GM12878 (cell line): ENCODE data around the gene KDM6B. TPM values are rescaled to one million over a fixed set of nuclear protein-coding genes. Genes with fewer than 3 reads are reported as not detected.

Source experiments
- ATAC-seq: fragments of 200-7000 bp; cut with Tn5 transposase; 3 replicates; pipeline ENCODE4 v1.9.1; 2020; ENCODE audit warnings: mild to moderate bottlenecking, moderate library complexity
- BruUV-seq: library from RNA; stranded (reverse); fragments of 400-500 nt; replicated peaks from 2 replicates; lab custom pipeline; 2021; lab: Mats Ljungman, UMichigan
- CTCF ChIA-PET: fragments of 300-600 bp; sonication (Branson Sonifier 250); formaldehyde crosslinking; extraction: SDS; loops from one replicate; lab custom pipeline; 2021; ENCODE audit warnings: inconsistent platforms; lab: Yijun Ruan, JAX
- POLR2A ChIA-PET: fragments of 350-600 bp; formaldehyde crosslinking; extraction: SDS; loops from one replicate; lab custom pipeline; 2021; ENCODE audit warnings: inconsistent platforms; lab: Charles Lee
- RAD21 ChIA-PET: fragments of 300-600 bp; sonication (Branson Sonifier 250); formaldehyde crosslinking; loops from one replicate; lab custom pipeline; 2023; ENCODE audit warnings: antibody characterized with exemption; ENCODE audit not compliant: unreplicated experiment; lab: Charles Lee
- SMC1A ChIA-PET: fragments of 300-600 bp; sonication (Branson Sonifier 250); formaldehyde crosslinking; loops from one replicate; lab custom pipeline; 2023; ENCODE audit not compliant: unreplicated experiment, uncharacterized antibody; lab: Charles Lee
- DNase-seq: peaks from one replicate; pipeline ENCODE4 v3.0.0-alpha.2; 2011; ENCODE audit warnings: low read depth, low spot score
- FAIRE-seq: peaks from 3 replicates; lab custom pipeline; 2011; peaks lifted over from hg19 to GRCh38; lab: Jason Lieb, UNC
- H2AFZ ChIP-seq: 2 replicates; pipeline ENCODE4 v1.6.0; 2011; ENCODE audit warnings: low read depth, low read length, control low read depth; ENCODE audit not compliant: control insufficient read depth
- H3K27ac ChIP-seq: 2 replicates; pipeline ENCODE4 v1.5.1; 2011; ENCODE audit warnings: control low read depth; ENCODE audit not compliant: control insufficient read depth, insufficient read depth
- H3K27me3 ChIP-seq, 2 experiments: replicated peaks in 1 of 2; 2 replicates each; pipeline versions ENCODE4 v1.6.0 to v1.6.1; 2011; ENCODE audit warnings: low read length in 1 of 2; ENCODE audit not compliant: control insufficient read depth in 2 of 2, insufficient read depth in 2 of 2
- H3K36me3 ChIP-seq, 2 experiments: 2 replicates each; pipeline ENCODE4 v1.5.1; 2011; ENCODE audit warnings: low read length in 1 of 2; ENCODE audit not compliant: control insufficient read depth in 2 of 2, insufficient read depth in 2 of 2
- H3K4me1 ChIP-seq: 2 replicates; pipeline ENCODE4 v1.6.1; 2011; ENCODE audit warnings: mild to moderate bottlenecking, low read length, moderate library complexity, mixed read lengths; ENCODE audit not compliant: control insufficient read depth, insufficient read depth
- H3K4me2 ChIP-seq: 2 replicates; pipeline ENCODE4 v1.6.0; 2011; ENCODE audit warnings: control low read depth; ENCODE audit not compliant: control insufficient read depth, insufficient read depth
- H3K4me3 ChIP-seq: fragments of 200-600 bp; sonication (generic); 2 replicates; pipeline ENCODE4 v1.5.1; 2016
- H3K79me2 ChIP-seq: 2 replicates; pipeline ENCODE4 v1.6.0; 2011; ENCODE audit warnings: low read length; ENCODE audit not compliant: control insufficient read depth, insufficient read depth
- H3K9ac ChIP-seq: 2 replicates; pipeline ENCODE4 v1.8.0; 2011; ENCODE audit warnings: low read length, control low read depth, mixed read lengths; ENCODE audit not compliant: control insufficient read depth, insufficient read depth
- H3K9me3 ChIP-seq: replicated peaks from 3 replicates; pipeline ENCODE4 v1.5.1; 2011; ENCODE audit warnings: mild to moderate bottlenecking, low read length; ENCODE audit not compliant: control insufficient read depth, insufficient read depth
- H4K20me1 ChIP-seq: 2 replicates; pipeline ENCODE4 v1.6.0; 2011; ENCODE audit not compliant: control insufficient read depth, insufficient read depth
- CHD4 ChIP-seq: fragments of 200-600 bp; sonication (generic); IDR thresholded peaks from 2 replicates; pipeline ENCODE4 v1.6.1; 2016; ENCODE audit warnings: mild to moderate bottlenecking
- DPF2 ChIP-seq: fragments of 450-650 bp; IDR thresholded peaks from 2 replicates; pipeline ENCODE4 v1.6.1; 2017; ENCODE audit warnings: mild to moderate bottlenecking
- HDAC2 ChIP-seq: fragments of 200-600 bp; sonication (generic); IDR thresholded peaks from 2 replicates; pipeline ENCODE4 v1.6.1; 2017
- MEF2A ChIP-seq: IDR thresholded peaks from 2 replicates; pipeline ENCODE4 v1.6.1; 2011; ENCODE audit warnings: low read depth, mild to moderate bottlenecking, low read length, moderate library complexity; ENCODE audit not compliant: insufficient read depth
- PAX5 ChIP-seq: IDR thresholded peaks from 2 replicates; pipeline ENCODE4 v1.6.1; 2011; ENCODE audit warnings: low read depth, low read length, borderline replicate concordance
- SMAD5 ChIP-seq: IDR thresholded peaks from 2 replicates; pipeline ENCODE4 v1.6.1; 2016; ENCODE audit warnings: antibody characterized with exemption, low read depth
- ZZZ3 ChIP-seq: IDR thresholded peaks from 2 replicates; pipeline ENCODE4 v1.6.1; 2011; ENCODE audit warnings: low read depth; ENCODE audit not compliant: control insufficient read depth, insufficient read length
- WGBS: methylation state at CpG from one replicate; pipeline ENCODE4 v1.1.6; 2016; ENCODE audit warnings: low lambda C conversion rate; ENCODE audit not compliant: insufficient replicate concordance, insufficient coverage; ENCODE audit errors: missing lambda C conversion rate; 5-methylcytosine and 5-hydroxymethylcytosine counted together
- in situ Hi-C: fragments of 300-500 bp; cut with MboI; formaldehyde crosslinking; loops from 9 replicates; pipeline ENCODE4 v1.14.3; 2018; ENCODE audit warnings: mixed read lengths
- intact Hi-C: fragments of 100-400 bp; cut with micrococcal nuclease; formaldehyde crosslinking; loops from one replicate; pipeline ENCODE4 v1.14.2; 2022; ENCODE audit not compliant: unreplicated experiment
- polyA plus RNA-seq, 11 experiments: library from polyadenylated mRNA; depleted of rRNA in 4 of 11; unstranded in 6 of 11; stranded (reverse) in 5 of 11; fragments of >200 nt; fragmentation: Nextera tagmentation in 4 of 11; fragmentation: Illumina TruSeq in 1 of 11; extraction: Ambion mirVana in 4 of 11; extraction: Trizol in 1 of 11; gene quantifications; 1 replicate in 1 of 11; 2 replicates in 10 of 11; pipeline versions ENCODE4 v1.2.1 to v1.2.3, GENCODE V29; 2011 to 2016; ENCODE audit warnings: inconsistent platforms in 2 of 11, missing spikeins in 2 of 11, low read depth in 1 of 11
- total RNA-seq, 4 experiments: library from RNA; depleted of rRNA in 3 of 4; stranded (reverse); fragments of >200 nt in 3 of 4; fragmentation: Illumina TruSeq in 1 of 4; extraction: Trizol in 1 of 4; gene quantifications; 2 replicates each; pipeline versions ENCODE4 v1.2.1 to v1.2.3, GENCODE V29; 2013 to 2021
- TF ChIP-seq, protein P1 (sequence below): fragments of 450-650 bp; IDR thresholded peaks from 2 replicates; pipeline ENCODE4 v1.6.1; 2014; ENCODE audit warnings: mild to moderate bottlenecking
- TF ChIP-seq, protein P2 (sequence below): fragments of 450-650 bp; formaldehyde crosslinking; IDR thresholded peaks from 2 replicates; pipeline ENCODE4 v1.4.0; 2020; ENCODE audit warnings: mild to moderate bottlenecking, moderate library complexity
- TF ChIP-seq, protein P3 (sequence below): fragments of 150-350 bp; IDR thresholded peaks from 2 replicates; pipeline ENCODE4 v1.6.1; 2016; ENCODE audit warnings: low read depth, low read length
- TF ChIP-seq, protein P4 (sequence below): fragments of 450-650 bp; IDR thresholded peaks from 2 replicates; pipeline ENCODE4 v1.6.1; 2016; ENCODE audit warnings: mild to moderate bottlenecking
- TF ChIP-seq, protein P5 (sequence below): IDR thresholded peaks from 2 replicates; pipeline ENCODE4 v1.6.1; 2011; ENCODE audit warnings: low read depth, low read length, improper control_type of control experiment, borderline replicate concordance

Gene KDM6B
- total and polyA plus RNA-seq, 10 of the 15 experiments (the other 5 are each of a cell fraction or from before 2014, with no cell fraction given) = 0.05 to 33.5 (median 2.3) TPM

DNA sequence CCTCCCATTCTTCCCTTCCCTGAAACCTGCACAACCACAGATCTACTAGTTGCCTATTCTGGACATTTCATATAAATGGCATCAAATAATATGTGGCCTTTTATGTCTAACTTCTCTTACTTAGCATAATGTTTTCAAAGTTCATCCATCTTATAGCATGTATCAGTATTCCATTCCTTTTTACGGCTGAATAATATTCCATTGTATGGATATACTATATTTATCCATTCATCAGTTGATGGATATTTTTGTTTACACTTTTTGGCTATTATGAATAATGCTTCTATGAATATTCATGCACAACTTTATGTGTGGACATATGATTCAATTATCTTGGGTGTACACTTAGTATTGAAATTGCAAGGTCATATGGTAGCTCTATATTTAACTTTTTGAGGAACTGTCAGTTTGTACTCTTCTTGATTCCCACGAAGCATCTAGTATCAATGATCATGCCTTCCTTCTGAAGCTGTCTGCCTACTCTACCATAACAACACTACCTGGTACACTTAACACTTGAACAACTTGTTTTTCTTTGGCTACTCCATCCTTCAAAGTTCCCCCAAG lies 41.9 kb downstream of the KDM6B start:
- WGBS = 50% methylated on average over 2 of the region's 2 CpGs
- ATAC-seq (no peak), FAIRE-seq (no peak), DNase-seq (no peak)
- SMC1A ChIA-PET = interaction anchor here (1.1 to 1.5 kb wide), 3 partner anchors 12 to 15 kb away, joined by 3 to 13 read pairs (median 4); no protein-coding TSS in a partner anchor
- H3K27me3 ChIP-seq = no peaks in the 10 kb centered on the region
- H3K4me1 ChIP-seq = peaks cover 13% of the 10 kb centered on the region
- RAD21 ChIA-PET = interaction anchor here (0.9 kb wide), 1 partner anchor 57 kb away, joined by 3 read pairs; no protein-coding TSS in a partner anchor
- H3K79me2 ChIP-seq = no peaks in the 10 kb centered on the region; the same call in 1 of the 2 replicates
- no peak overlapping the region for H3K4me3 ChIP-seq
- peaks cover 0 to 2% of the 10 kb centered on the region in 2 experiments; a peak in 2 of 4 replicates for H3K36me3 ChIP-seq
- no peaks in the 10 kb centered on the region for H3K9me3 ChIP-seq
- no peak overlapping the region for H3K9ac ChIP-seq
- intact Hi-C loops (no loop called here), in situ Hi-C loops (no loop called here)
- CTCF ChIA-PET = interaction anchor here (1.2 to 8.9 kb wide), 2 partner anchors 13 to 113 kb away, joined by 3 to 75 read pairs; no protein-coding TSS in a partner anchor
- no peaks in the 10 kb centered on the region for H4K20me1 ChIP-seq
- no peak overlapping the region for H3K27ac ChIP-seq
- no peak overlapping the region for H2AFZ ChIP-seq
- TSS peak; percentile 51 for BruUV-seq
- POLR2A ChIA-PET = interaction anchor here (1.1 to 2.0 kb wide), 3 partner anchors 19 to 56 kb away, joined by 3 to 7 read pairs (median 5); partner anchors contain the start of genes CNTROB, NAA38 and TRAPPC1
- no peak overlapping the region for H3K4me2 ChIP-seq
- TF ChIP-seq ZZZ3 (no peak), DPF2 (no peak), HDAC2 (no peak), SMAD5 (no peak), CHD4 (no peak), PAX5 (no peak), MEF2A (no peak)
- TF ChIP-seq, protein P1, sequence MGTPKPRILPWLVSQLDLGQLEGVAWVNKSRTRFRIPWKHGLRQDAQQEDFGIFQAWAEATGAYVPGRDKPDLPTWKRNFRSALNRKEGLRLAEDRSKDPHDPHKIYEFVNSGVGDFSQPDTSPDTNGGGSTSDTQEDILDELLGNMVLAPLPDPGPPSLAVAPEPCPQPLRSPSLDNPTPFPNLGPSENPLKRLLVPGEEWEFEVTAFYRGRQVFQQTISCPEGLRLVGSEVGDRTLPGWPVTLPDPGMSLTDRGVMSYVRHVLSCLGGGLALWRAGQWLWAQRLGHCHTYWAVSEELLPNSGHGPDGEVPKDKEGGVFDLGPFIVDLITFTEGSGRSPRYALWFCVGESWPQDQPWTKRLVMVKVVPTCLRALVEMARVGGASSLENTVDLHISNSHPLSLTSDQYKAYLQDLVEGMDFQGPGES = no peak
- TF ChIP-seq, protein P2, sequence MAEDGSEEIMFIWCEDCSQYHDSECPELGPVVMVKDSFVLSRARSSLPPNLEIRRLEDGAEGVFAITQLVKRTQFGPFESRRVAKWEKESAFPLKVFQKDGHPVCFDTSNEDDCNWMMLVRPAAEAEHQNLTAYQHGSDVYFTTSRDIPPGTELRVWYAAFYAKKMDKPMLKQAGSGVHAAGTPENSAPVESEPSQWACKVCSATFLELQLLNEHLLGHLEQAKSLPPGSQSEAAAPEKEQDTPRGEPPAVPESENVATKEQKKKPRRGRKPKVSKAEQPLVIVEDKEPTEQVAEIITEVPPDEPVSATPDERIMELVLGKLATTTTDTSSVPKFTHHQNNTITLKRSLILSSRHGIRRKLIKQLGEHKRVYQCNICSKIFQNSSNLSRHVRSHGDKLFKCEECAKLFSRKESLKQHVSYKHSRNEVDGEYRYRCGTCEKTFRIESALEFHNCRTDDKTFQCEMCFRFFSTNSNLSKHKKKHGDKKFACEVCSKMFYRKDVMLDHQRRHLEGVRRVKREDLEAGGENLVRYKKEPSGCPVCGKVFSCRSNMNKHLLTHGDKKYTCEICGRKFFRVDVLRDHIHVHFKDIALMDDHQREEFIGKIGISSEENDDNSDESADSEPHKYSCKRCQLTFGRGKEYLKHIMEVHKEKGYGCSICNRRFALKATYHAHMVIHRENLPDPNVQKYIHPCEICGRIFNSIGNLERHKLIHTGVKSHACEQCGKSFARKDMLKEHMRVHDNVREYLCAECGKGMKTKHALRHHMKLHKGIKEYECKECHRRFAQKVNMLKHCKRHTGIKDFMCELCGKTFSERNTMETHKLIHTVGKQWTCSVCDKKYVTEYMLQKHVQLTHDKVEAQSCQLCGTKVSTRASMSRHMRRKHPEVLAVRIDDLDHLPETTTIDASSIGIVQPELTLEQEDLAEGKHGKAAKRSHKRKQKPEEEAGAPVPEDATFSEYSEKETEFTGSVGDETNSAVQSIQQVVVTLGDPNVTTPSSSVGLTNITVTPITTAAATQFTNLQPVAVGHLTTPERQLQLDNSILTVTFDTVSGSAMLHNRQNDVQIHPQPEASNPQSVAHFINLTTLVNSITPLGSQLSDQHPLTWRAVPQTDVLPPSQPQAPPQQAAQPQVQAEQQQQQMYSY (CRISPR knock-in tag) = no peak
- TF ChIP-seq, protein P3, sequence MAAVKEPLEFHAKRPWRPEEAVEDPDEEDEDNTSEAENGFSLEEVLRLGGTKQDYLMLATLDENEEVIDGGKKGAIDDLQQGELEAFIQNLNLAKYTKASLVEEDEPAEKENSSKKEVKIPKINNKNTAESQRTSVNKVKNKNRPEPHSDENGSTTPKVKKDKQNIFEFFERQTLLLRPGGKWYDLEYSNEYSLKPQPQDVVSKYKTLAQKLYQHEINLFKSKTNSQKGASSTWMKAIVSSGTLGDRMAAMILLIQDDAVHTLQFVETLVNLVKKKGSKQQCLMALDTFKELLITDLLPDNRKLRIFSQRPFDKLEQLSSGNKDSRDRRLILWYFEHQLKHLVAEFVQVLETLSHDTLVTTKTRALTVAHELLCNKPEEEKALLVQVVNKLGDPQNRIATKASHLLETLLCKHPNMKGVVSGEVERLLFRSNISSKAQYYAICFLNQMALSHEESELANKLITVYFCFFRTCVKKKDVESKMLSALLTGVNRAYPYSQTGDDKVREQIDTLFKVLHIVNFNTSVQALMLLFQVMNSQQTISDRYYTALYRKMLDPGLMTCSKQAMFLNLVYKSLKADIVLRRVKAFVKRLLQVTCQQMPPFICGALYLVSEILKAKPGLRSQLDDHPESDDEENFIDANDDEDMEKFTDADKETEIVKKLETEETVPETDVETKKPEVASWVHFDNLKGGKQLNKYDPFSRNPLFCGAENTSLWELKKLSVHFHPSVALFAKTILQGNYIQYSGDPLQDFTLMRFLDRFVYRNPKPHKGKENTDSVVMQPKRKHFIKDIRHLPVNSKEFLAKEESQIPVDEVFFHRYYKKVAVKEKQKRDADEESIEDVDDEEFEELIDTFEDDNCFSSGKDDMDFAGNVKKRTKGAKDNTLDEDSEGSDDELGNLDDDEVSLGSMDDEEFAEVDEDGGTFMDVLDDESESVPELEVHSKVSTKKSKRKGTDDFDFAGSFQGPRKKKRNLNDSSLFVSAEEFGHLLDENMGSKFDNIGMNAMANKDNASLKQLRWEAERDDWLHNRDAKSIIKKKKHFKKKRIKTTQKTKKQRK = no peak
- TF ChIP-seq, protein P4, sequence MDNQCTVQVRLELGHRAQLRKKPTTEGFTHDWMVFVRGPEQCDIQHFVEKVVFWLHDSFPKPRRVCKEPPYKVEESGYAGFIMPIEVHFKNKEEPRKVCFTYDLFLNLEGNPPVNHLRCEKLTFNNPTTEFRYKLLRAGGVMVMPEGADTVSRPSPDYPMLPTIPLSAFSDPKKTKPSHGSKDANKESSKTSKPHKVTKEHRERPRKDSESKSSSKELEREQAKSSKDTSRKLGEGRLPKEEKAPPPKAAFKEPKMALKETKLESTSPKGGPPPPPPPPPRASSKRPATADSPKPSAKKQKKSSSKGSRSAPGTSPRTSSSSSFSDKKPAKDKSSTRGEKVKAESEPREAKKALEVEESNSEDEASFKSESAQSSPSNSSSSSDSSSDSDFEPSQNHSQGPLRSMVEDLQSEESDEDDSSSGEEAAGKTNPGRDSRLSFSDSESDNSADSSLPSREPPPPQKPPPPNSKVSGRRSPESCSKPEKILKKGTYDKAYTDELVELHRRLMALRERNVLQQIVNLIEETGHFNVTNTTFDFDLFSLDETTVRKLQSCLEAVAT = no peak
- TF ChIP-seq, protein P5, sequence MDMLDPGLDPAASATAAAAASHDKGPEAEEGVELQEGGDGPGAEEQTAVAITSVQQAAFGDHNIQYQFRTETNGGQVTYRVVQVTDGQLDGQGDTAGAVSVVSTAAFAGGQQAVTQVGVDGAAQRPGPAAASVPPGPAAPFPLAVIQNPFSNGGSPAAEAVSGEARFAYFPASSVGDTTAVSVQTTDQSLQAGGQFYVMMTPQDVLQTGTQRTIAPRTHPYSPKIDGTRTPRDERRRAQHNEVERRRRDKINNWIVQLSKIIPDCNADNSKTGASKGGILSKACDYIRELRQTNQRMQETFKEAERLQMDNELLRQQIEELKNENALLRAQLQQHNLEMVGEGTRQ = no peak
